Gastrocnemius medialis (tissue), 4 donors: Measurements from ENCODE around the gene ATG5.

Experiments used
- CTCF ChIP-seq, 5 experiments: fragments of 450-650 bp in 3 of 5; fragments of 200-600 bp in 2 of 5; sonication (generic) in 2 of 5; IDR thresholded peaks in 4 of 5; conservative IDR thresholded peaks in 1 of 5; 1 replicate in 4 of 5; 2 replicates in 1 of 5; pipeline ENCODE4 v1.5.1; 2016 to 2019; ENCODE audit warnings: antibody characterized with exemption in 5 of 5, mild to moderate bottlenecking in 3 of 5, moderate library complexity in 3 of 5
- POLR2A ChIP-seq, 2 donors: fragments of 450-650 bp; IDR thresholded peaks; one replicate each; pipeline ENCODE4 v1.6.1; 2017; ENCODE audit warnings: antibody characterized with exemption in 2 of 2, mild to moderate bottlenecking in 2 of 2, moderate library complexity in 2 of 2

GRCh38 chr6:106199998-106200397 is 125.6 kb downstream of the ATG5 start:
- no peak for TF ChIP-seq POLR2A (IDR thresholded peaks at IDR 0.05)
- no peak for TF ChIP-seq CTCF (IDR thresholded peaks at IDR 0.05 in 4 of 5, conservative IDR thresholded peaks at IDR 0.05 in 1 of 5)
